BLaER1 treated with 17β-estradiol and CSF1 and Interleukin-3, amounts not matched to agents 10 nM and 100 nM (cell line): ENCODE results near the gene MARCO.
A peak's percentile ranks its signal among the peaks of the same experiment; 100 is the strongest.

Experiments used
- H3K27ac ChIP-seq, 11 experiments: shearing (Covaris generic); formaldehyde crosslinking; 2 replicates each; pipeline ENCODE4 v1.8.1; 2022
- H3K27me3 ChIP-seq, 11 experiments: shearing (Covaris generic); formaldehyde crosslinking; 2 replicates each; pipeline ENCODE4 v1.8.1; 2022
- H3K36me3 ChIP-seq, 11 experiments: shearing (Covaris generic); formaldehyde crosslinking; 2 replicates each; pipeline ENCODE4 v1.8.1; 2022
- H3K4me1 ChIP-seq, 10 experiments: shearing (Covaris generic); formaldehyde crosslinking; 2 replicates each; pipeline ENCODE4 v1.8.1; 2022
- H3K4me2 ChIP-seq, 11 experiments: shearing (Covaris generic); formaldehyde crosslinking; 2 replicates each; pipeline ENCODE4 v1.8.1; 2022
- H3K4me3 ChIP-seq, 10 experiments: shearing (Covaris generic); formaldehyde crosslinking; 2 replicates each; pipeline ENCODE4 v1.8.1; 2022
- H3K9ac ChIP-seq, 11 experiments: shearing (Covaris generic); formaldehyde crosslinking; 2 replicates each; pipeline ENCODE4 v1.8.1; 2022
- H3K9me3 ChIP-seq, 11 experiments: shearing (Covaris generic); formaldehyde crosslinking; replicated peaks in 1 of 11; 2 replicates each; pipeline ENCODE4 v1.8.1; 2022
- H4K20me1 ChIP-seq, 11 experiments: shearing (Covaris generic); formaldehyde crosslinking; 2 replicates each; pipeline ENCODE4 v1.8.1; 2022
- Cebpa-rat ChIP-seq, 11 experiments: shearing (Covaris generic); IDR thresholded peaks; 2 replicates each; pipeline ENCODE4 v1.8.1; 2022

MARCO gene

DNA sequence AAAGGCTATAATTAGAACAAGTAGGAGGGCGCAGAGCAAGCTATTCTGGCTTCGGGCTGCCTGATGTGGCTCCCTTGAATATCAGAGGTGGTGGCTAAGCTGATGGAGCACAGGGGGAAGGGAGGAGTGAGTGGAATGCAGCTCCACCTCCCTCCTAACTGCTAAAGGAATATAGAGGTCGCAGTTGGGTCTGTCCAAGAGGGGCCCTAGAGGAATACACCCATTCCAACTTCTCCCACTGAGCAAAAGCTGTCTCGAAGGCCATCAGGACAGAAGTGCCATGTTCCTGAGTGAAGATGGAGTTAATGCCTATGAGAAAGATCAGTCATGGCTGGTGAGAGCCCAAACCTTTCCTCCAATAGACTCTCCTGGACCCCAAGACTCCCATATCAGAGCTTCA is 32.8 kb upstream of the MARCO start:
- no peak for TF ChIP-seq Cebpa-rat (IDR thresholded peaks at IDR 0.05)
- Histone ChIP-seq H3K9me3 (peaks cover 0 to 33% (median 0%) of the 10 kb centered on the region in 11 experiments; a peak in 6 of 22 replicates), H3K9ac (no peak overlapping the region), H3K4me3 (no peak overlapping the region), H4K20me1 (no peaks in the 10 kb centered on the region), H3K27ac (no peak overlapping the region), H3K4me2 (0 out of 22 replicates have a peak overlapping the region, but pooled peaks of 1 of the 11 experiments have one; percentile 4), H3K27me3 (peaks cover 0 to 13% (median 0%) of the 10 kb centered on the region in 11 experiments; a peak in 3 of 22 replicates), H3K36me3 (no peaks in the 10 kb centered on the region), H3K4me1 (peaks cover 0 to 67% (median 15%) of the 10 kb centered on the region in 10 experiments; a peak in 14 of 20 replicates)

DNA sequence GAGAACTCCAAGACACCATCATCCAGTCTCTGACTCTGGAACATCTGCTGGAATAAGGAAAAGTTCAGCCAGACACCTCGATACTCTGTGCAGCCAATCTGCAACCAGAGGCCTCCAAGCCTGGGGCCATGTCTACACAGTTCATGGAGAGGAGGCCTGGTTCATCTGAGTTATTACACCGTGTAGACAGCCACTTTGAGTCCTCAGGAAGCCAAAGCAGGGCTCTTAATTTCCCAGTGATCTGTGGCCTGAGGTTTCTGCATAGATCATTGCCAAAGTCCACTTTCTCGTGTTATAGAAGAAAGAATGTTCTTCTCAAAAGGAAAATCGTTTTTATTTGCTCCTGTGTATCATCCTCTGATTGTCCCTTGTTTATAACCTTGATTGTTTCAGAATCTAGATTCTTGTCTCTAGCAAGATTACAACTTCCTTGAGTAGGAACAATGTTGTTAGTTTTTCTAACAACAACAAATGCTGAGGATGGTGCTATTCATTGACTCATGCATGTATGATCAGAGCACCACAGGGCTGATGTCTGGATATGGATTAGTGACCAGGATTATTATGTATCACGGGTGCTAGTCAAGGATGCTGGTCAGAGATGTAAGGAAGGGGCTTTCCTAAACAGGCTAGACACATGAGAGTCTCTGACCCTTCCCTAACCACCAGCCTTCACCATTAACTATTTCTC is 30.7 kb upstream of the MARCO start:
- Histone ChIP-seq H3K36me3 (no peaks in the 10 kb centered on the region), H3K27ac (peak overlapping the region in 1 of 11 experiments; percentile 19; a peak in 1 of 22 replicates), H3K4me2 (peak overlapping the region in 3 of 11 experiments; percentile 81 to 84 (median 81); a peak in 5 of 22 replicates), H4K20me1 (no peaks in the 10 kb centered on the region), H3K9ac (no peak overlapping the region), H3K4me3 (no peak overlapping the region), H3K9me3 (peaks cover 0 to 30% (median 0%) of the 10 kb centered on the region in 11 experiments; a peak in 6 of 22 replicates), H3K4me1 (peaks cover 0 to 77% (median 20%) of the 10 kb centered on the region in 10 experiments; a peak in 14 of 20 replicates), H3K27me3 (no peaks in the 10 kb centered on the region; a peak in 1 of 22 replicates)
- no peak for TF ChIP-seq Cebpa-rat (IDR thresholded peaks at IDR 0.05)

DNA sequence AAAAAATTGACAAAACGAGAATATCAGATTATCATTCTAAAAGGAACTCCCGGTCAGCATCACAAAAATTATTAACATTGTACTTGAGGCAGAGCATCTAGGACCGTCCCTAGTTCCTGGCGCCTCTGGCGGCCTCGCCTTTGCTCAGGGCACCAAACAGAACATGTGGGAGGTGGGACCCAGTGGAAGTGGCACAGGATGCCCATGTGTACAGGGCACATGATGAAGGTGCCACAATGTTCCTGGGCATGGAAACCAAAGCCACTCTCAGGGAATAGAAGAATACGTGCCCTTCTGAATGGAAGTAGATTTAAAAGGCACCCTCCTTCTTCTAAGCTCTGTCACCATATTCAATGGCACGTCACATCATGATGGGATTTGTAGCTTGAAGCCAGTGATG is 30.1 kb upstream of the MARCO start:
- no peak for TF ChIP-seq Cebpa-rat (IDR thresholded peaks at IDR 0.05)
- H3K4me2 ChIP-seq: peak overlapping the region in 3 of 11 experiments; percentile 81 to 84 (median 81); a peak in 6 of 22 replicates
- H3K9me3 ChIP-seq: peaks cover 0 to 24% (median 0%) of the 10 kb centered on the region in 11 experiments; a peak in 6 of 22 replicates
- no peak overlapping the region for H3K4me3 ChIP-seq
- H3K27me3 ChIP-seq: no peaks in the 10 kb centered on the region; a peak in 1 of 22 replicates
- H3K4me1 ChIP-seq: peaks cover 0 to 81% (median 20%) of the 10 kb centered on the region in 10 experiments; a peak in 14 of 20 replicates
- H3K9ac ChIP-seq: no peak overlapping the region
- H3K27ac ChIP-seq: peak overlapping the region in 1 of 11 experiments; percentile 82; a peak in 2 of 22 replicates
- no peaks in the 10 kb centered on the region for H3K36me3 ChIP-seq
- H4K20me1 ChIP-seq: no peaks in the 10 kb centered on the region

DNA sequence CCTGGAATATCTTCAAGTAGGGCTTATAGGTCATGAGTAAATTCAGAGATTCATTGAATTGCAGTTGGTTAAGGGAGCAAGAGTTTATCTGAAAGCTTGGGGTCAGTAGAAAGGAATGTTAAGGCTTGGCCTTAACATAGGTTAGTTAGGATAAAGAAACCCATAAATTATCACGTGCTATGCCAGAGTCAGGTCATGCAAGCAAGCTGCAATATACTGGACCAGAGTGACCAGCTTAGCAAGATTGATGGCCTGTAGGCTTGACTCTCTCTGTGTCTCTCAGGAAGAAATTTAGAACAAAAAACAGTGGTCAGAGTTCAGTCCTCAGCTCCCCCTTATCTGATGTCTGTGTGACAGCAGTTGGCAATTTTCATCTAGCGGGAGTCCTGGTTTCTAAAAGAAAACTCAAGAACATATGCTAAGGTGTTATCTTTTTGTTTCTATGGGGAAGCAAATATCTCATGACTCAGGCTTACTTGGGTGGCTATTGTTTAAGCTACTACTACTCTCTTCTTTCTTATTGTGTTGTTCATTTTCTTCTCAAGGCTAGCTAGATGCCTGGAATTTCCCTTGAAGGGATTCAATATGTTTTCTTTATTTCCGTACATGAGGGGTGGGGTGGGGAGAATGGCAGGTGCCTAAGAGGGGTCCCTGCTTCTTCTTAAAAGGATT is 28.7 kb upstream of the MARCO start:
- Histone ChIP-seq H3K27me3 (no peaks in the 10 kb centered on the region; a peak in 1 of 22 replicates), H3K9ac (peak overlapping the region in 2 of 11 experiments; percentile 64 to 68; a peak in 5 of 22 replicates), H3K4me3 (no peak overlapping the region), H3K4me2 (peak overlapping the region in 8 of 11 experiments; percentile 2 to 84 (median 79); a peak in 14 of 22 replicates), H3K27ac (peak overlapping the region in 4 of 11 experiments; percentile 49 to 82 (median 71); a peak in 9 of 22 replicates), H3K9me3 (peaks cover 0 to 19% (median 0%) of the 10 kb centered on the region in 11 experiments; a peak in 6 of 22 replicates), H3K36me3 (no peaks in the 10 kb centered on the region), H3K4me1 (peaks cover 0 to 94% (median 20%) of the 10 kb centered on the region in 10 experiments; a peak in 14 of 20 replicates), H4K20me1 (no peaks in the 10 kb centered on the region)
- no peak for TF ChIP-seq Cebpa-rat (IDR thresholded peaks at IDR 0.05)

DNA sequence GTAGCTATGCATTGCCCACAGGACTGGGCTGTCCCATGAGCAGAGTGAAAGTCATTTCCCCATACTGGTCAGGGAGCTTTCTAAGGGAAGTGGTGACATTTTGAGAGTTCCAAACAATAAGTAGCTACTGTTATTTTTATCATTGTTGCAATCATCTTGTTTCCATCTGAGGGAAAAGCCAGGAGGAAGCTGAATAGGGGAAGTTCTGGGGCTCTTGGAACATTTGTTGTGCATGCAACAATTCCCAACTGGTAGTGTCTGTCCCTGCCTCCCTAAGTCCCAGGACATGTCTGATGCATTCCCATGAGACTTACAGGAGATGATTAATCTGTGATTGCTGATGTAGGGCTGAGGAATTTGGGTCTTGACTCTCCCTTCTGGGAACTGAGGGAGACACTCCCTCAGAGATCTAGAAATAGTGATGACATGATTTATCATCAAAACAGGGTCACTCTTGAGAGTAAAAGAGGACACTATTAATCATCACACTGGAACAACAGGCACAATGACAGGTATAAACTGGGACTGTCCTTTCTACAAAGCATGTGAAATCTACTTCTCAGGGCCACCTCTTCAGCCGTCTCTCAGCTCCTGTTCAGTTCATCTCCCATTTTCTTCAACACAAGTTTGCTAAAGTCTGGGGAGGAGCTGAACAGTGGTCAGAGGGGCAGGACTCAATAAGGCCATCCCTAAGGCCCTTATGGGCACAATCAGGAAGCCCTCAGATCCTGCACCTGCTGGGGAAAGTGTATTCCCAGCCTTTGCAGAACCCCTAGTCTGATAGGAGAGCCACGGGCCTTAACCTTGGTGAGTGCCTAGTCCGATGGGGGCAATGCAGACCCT is 28.0 kb upstream of the MARCO start:
- Histone ChIP-seq H3K9me3 (peaks cover 0 to 19% (median 0%) of the 10 kb centered on the region in 11 experiments; a peak in 6 of 22 replicates), H3K9ac (peak overlapping the region in 3 of 11 experiments; percentile 55 to 68 (median 64); a peak in 6 of 22 replicates), H3K36me3 (no peaks in the 10 kb centered on the region), H3K27me3 (no peaks in the 10 kb centered on the region; a peak in 1 of 22 replicates), H3K4me1 (peaks cover 0 to 91% (median 20%) of the 10 kb centered on the region in 10 experiments; a peak in 14 of 20 replicates), H3K4me2 (peak overlapping the region in 8 of 11 experiments; percentile 2 to 84 (median 79); a peak in 14 of 22 replicates), H3K4me3 (no peak overlapping the region), H3K27ac (peak overlapping the region in 6 of 11 experiments; percentile 3 to 82 (median 55); a peak in 11 of 22 replicates), H4K20me1 (no peaks in the 10 kb centered on the region)
- peak in 2 of 11 experiments; percentile 24 to 40; a peak in 2 of 22 replicates for TF ChIP-seq Cebpa-rat (IDR thresholded peaks at IDR 0.05)

DNA sequence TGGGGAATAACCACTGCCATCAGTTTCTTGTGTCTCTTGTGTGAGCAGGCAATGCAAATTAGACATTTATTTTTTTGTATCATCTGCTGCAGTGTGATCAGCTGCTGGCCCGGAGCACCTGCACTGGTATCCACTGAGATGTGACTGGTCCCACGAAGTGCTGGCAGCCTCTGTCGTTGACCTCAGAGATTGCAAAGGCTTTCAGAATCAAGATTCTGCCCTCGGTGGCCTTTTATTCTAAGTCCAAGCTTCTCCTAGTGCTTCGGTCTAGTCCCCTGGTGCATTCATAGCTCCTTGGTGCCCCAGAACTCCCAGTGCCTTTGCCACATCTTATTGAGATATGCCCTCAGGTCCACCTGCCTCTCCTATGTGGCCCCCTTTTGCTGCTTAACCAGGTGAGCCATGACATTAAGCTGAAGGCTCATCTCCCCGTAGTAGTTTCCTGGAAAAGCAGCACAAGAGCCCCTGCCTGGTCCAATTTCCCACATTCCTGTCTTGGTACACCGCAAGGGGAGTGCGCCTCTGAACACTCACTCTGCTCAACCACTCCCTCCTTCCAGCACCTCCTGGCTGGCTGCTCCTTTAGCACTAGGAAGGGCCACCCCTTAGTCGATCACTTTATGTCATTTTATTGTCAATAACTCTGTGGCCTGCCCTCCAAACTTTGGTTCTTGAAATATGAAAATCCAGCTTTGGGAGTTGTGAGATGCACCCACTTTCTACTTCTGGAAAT is 27.1 kb upstream of the MARCO start:
- peaks cover 0 to 18% (median 0%) of the 10 kb centered on the region in 11 experiments; a peak in 6 of 22 replicates for H3K9me3 ChIP-seq
- H3K4me1 ChIP-seq: peaks cover 0 to 86% (median 20%) of the 10 kb centered on the region in 10 experiments; a peak in 14 of 20 replicates
- no peaks in the 10 kb centered on the region for H4K20me1 ChIP-seq
- H3K4me3 ChIP-seq: no peak overlapping the region
- no peaks in the 10 kb centered on the region for H3K36me3 ChIP-seq
- peak overlapping the region in 4 of 11 experiments; percentile 49 to 82 (median 71); a peak in 9 of 22 replicates for H3K27ac ChIP-seq
- H3K4me2 ChIP-seq: peak overlapping the region in 6 of 11 experiments; percentile 66 to 84 (median 81); a peak in 11 of 22 replicates
- no peak for TF ChIP-seq Cebpa-rat (IDR thresholded peaks at IDR 0.05)
- peak overlapping the region in 3 of 11 experiments; percentile 55 to 68 (median 56); a peak in 5 of 22 replicates for H3K9ac ChIP-seq
- H3K27me3 ChIP-seq: no peaks in the 10 kb centered on the region

DNA sequence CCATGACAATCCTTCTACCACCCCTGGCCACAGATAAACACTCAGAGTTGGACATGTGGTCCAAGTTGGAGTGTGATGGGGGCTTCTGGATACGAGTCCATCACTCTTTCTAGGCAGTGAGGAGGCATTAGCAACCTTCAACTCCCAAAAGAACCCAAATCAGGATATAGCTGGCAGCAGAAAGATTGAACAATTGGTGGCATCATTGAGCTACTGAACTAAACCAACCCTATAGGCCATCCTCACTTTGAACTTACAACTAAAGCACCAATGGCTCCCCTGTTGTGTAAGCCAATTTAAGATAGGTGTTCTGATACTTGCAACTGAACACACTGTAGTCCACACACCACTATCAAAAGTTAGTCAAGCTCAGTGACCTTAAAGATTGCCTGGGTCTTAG is 24.0 kb upstream of the MARCO start:
- Histone ChIP-seq H3K27ac (no peak overlapping the region), H3K27me3 (no peaks in the 10 kb centered on the region), H3K4me3 (no peak overlapping the region), H3K9me3 (no peaks in the 10 kb centered on the region), H3K4me2 (peak overlapping the region in 2 of 11 experiments; percentile 8 to 20; a peak in 3 of 22 replicates), H3K9ac (no peak overlapping the region), H4K20me1 (no peaks in the 10 kb centered on the region), H3K36me3 (no peaks in the 10 kb centered on the region), H3K4me1 (peaks cover 0 to 80% (median 21%) of the 10 kb centered on the region in 10 experiments; a peak in 14 of 20 replicates)
- no peak for TF ChIP-seq Cebpa-rat (IDR thresholded peaks at IDR 0.05)
